Ovary (tissue), 9 donors: ENCODE results near the gene PFKFB4. TPM values are rescaled to one million over a fixed set of nuclear protein-coding genes. Genes with fewer than 3 reads are reported as not detected.

ENCODE experiments used
- DNase-seq, 5 donors: peaks; one replicate each; pipeline ENCODE4 v3.0.0-alpha.2; 2019 to 2020
- H3K27ac ChIP-seq, 2 donors: fragments of 200-600 bp; one replicate each; pipeline versions ENCODE4 v1.5.1 to v1.8.0; 2019 to 2022
- H3K27me3 ChIP-seq: fragments of 200-600 bp; one replicate; pipeline ENCODE4 v1.8.0; 2022
- H3K36me3 ChIP-seq: fragments of 200-600 bp; sonication (generic); one replicate; pipeline ENCODE4 v1.5.1; 2019
- H3K4me1 ChIP-seq: one replicate; pipeline ENCODE4 v1.8.1; 2013; ENCODE audit warnings: mild to moderate bottlenecking, moderate library complexity; ENCODE audit not compliant: insufficient read depth
- H3K4me3 ChIP-seq: fragments of 200-600 bp; sonication (generic); one replicate; pipeline ENCODE4 v1.5.1; 2017
- H3K9me3 ChIP-seq, 2 donors: fragments of 200-600 bp in 1 of 2; sonication (generic) in 1 of 2; one replicate each; pipeline versions ENCODE4 v1.5.1 to v1.8.1; 2013 to 2019; ENCODE audit warnings: mild to moderate bottlenecking in 1 of 2, moderate library complexity in 1 of 2
- EP300 ChIP-seq: sonication (generic); formaldehyde crosslinking; IDR thresholded peaks from one replicate; pipeline ENCODE4 v1.6.1; 2017; ENCODE audit warnings: antibody characterized with exemption
- POLR2A ChIP-seq: fragments of 450-650 bp; IDR thresholded peaks from one replicate; pipeline ENCODE4 v1.6.1; 2017; ENCODE audit warnings: antibody characterized with exemption, mild to moderate bottlenecking, moderate library complexity
- WGBS, 3 donors: extraction: QIAGEN DNeasy Blood & Tissue Kit in 1 of 3; methylation state at CpG; one replicate each; pipeline versions ENCODE4 v1.1.5 to v1.1.7; 2013 to 2017; 5-methylcytosine and 5-hydroxymethylcytosine counted together
- intact Hi-C, 4 donors: fragments of 100-400 bp; cut with DNase I; formaldehyde crosslinking; loops; one replicate each; pipeline versions ENCODE4 v1.11.0 to v1.15.1; 2022 to 2023
- polyA plus RNA-seq, 2 donors: library from polyadenylated mRNA; stranded (reverse); fragments of 200-250 nt in 1 of 2; fragments of 350-450 nt in 1 of 2; fragmentation: Illumina TruSeq in 1 of 2; extraction: RNeasy Lipid Tissue Mini Kit (QIAGEN cat#74804) in 1 of 2; gene quantifications; one replicate each; pipeline ENCODE4 v1.2.3, GENCODE V29; 2013 to 2014
- total RNA-seq, 7 donors: library from RNA; depleted of rRNA in 2 of 7; stranded (reverse); fragments of >200 nt in 2 of 7; fragmentation: NEBNext Ultra II Directional in 3 of 7; extraction: Animal tissue kit (Norgen Biotek cat#: 25700) in 3 of 7; gene quantifications; one replicate each; pipeline versions ENCODE4 v1.1.0 to v1.2.4, GENCODE V29; 2016 to 2023
- TF ChIP-seq, protein P1 (sequence below), 3 donors: fragments of 450-650 bp in 2 of 3; fragments of 200-600 bp in 1 of 3; IDR thresholded peaks; one replicate each; pipeline versions ENCODE4 v1.5.1 to v1.8.0; 2016 to 2022; ENCODE audit warnings: antibody characterized with exemption in 3 of 3, mild to moderate bottlenecking in 1 of 3
- donor health status: DM: no; HTN: no; CAD: no; lungs with moderate emphysema.
- donor health status: DM: no; HTN: no; CAD: no.
- donor health status: Bipolar disorder and iron deficiency.
- donor health status: DM: yes; HTN: yes; CAD: no.
- donor health status: DM: no; HTN: no; CAD: no.
- donor health status: DM: yes; HTN: yes; CAD: no.

The PFKFB4 gene
- total and polyA plus RNA-seq, 9 donors = 2.3 to 8.0 (median 5.6) TPM

DNA sequence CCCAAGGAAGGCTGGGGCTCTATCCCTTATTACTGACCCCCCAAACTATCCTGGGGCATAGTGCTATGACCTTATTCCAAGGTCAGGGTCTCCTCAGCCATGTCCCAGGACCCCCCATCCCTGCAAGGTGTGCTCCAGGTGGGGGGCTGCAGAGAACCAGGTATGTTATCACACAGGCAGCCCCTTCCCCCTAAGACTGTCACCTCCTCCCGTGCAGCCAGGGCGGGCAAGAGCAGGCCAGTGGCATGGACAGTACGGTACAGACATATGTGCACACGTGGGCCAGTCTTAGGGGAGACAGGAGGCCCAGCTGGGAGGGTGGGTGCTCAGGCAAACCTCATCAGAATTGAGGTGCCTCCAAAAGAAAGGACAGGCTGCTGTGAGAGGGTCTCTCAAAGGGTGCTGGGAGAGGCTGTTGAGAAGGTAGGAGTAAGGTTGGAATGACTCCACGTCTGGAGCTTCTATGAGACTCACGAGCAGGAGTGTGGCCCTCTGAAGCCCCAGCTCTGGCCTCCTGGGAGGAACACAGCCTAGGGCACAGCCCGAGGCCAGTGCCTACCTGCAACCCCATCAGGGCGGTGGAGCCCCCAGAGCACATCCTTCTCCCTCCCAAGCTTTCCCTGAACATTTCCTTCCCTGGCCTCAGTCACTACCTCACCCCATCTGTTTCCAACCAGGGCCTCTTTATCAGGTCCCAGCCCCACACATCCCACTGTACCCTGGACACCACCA is 40.2 kb upstream of the PFKFB4 start:
- Histone ChIP-seq H3K27me3 (no peaks in the 10 kb centered on the region), H3K4me3 (no peak overlapping the region), H3K36me3 (no peaks in the 10 kb centered on the region), H3K4me1 (peaks cover 30% of the 10 kb centered on the region), H3K27ac (peak overlapping the region in 1 of 2 donors; percentile 13), H3K9me3 (no peaks in the 10 kb centered on the region)
- TF ChIP-seq, protein P1, sequence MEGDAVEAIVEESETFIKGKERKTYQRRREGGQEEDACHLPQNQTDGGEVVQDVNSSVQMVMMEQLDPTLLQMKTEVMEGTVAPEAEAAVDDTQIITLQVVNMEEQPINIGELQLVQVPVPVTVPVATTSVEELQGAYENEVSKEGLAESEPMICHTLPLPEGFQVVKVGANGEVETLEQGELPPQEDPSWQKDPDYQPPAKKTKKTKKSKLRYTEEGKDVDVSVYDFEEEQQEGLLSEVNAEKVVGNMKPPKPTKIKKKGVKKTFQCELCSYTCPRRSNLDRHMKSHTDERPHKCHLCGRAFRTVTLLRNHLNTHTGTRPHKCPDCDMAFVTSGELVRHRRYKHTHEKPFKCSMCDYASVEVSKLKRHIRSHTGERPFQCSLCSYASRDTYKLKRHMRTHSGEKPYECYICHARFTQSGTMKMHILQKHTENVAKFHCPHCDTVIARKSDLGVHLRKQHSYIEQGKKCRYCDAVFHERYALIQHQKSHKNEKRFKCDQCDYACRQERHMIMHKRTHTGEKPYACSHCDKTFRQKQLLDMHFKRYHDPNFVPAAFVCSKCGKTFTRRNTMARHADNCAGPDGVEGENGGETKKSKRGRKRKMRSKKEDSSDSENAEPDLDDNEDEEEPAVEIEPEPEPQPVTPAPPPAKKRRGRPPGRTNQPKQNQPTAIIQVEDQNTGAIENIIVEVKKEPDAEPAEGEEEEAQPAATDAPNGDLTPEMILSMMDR (IDR thresholded peaks at IDR 0.05) = no peak
- TF ChIP-seq EP300 = no peak
- no peak for TF ChIP-seq POLR2A
- 83 to 84% (median 84%) methylated on average over 8 of the region's 8 CpGs for WGBS, 3 donors
- intact Hi-C loops = no loop called here
- no peak for DNase-seq

DNA sequence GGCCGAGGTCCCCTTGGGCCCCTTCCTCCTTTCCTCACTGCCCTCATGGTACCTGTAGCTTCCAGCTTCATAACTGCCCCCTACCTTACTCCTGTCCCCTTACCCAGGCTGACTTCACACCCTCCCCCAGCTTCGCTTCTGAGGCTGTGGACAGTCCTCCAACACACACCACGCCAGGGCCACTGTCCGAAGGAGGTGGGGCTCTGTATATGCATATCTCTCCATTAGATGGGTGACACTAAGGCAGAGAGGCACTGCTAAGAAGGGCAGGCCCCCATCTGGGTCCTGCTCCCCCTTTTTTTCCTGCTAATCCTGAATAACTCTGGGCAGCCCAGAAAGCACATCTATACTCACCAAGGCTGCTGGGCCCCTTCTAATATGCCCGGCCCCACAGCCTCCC is 39.6 kb upstream of the PFKFB4 start:
- TF ChIP-seq EP300 = no peak
- Histone ChIP-seq H3K9me3 (no peaks in the 10 kb centered on the region), H3K27ac (peak overlapping the region in 1 of 2 donors; percentile 13), H3K27me3 (no peaks in the 10 kb centered on the region), H3K4me3 (no peak overlapping the region), H3K36me3 (no peaks in the 10 kb centered on the region), H3K4me1 (peaks cover 30% of the 10 kb centered on the region)
- 86 to 90% (median 89%) methylated on average over 5 of the region's 5 CpGs for WGBS, 3 donors
- DNase-seq = no peak
- intact Hi-C loops = no loop called here

DNA sequence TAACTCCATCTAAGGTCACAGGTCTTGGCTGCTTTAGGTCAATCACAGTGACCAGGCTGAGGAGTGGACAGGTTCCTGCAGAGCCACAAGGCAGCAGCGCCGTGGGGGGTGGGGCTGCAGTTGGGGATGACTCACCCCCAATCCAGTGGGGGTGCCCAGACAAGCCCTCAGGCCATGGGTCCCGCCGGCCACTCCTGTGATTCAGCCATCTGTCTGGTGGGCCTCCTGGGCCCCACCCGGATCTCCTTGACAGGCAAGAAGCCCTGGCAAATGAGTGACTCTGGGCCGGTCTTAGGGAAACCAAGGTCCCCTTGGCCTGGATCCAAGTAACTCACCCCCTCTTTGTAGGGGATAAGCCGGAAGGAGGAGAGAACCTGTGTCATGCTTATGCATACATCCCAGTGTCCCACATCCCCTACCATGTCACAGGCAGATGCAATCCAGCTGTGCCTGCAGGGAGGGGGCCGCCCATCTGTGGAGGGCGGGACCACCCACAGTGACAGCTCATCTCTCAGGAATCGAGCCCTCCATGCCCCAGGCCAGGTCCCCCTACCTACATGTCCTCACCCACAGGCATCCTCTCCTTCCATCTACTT is 39.0 kb upstream of the PFKFB4 start:
- TF ChIP-seq POLR2A (no peak), EP300 (no peak)
- TF ChIP-seq, protein P1 (IDR thresholded peaks at IDR 0.05) = no peak
- Histone ChIP-seq H3K4me3 (peak overlapping the region; percentile 37), H3K4me1 (peaks cover 30% of the 10 kb centered on the region), H3K27me3 (no peaks in the 10 kb centered on the region), H3K27ac (peak overlapping the region in 1 of 2 donors; percentile 13), H3K9me3 (no peaks in the 10 kb centered on the region), H3K36me3 (no peaks in the 10 kb centered on the region)
- intact Hi-C loops = no loop called here
- WGBS, 3 donors = 24 to 30% (median 27%) methylated on average over 10 of the region's 10 CpGs
- peak; percentile 69 to 77 (median 76) for DNase-seq

DNA sequence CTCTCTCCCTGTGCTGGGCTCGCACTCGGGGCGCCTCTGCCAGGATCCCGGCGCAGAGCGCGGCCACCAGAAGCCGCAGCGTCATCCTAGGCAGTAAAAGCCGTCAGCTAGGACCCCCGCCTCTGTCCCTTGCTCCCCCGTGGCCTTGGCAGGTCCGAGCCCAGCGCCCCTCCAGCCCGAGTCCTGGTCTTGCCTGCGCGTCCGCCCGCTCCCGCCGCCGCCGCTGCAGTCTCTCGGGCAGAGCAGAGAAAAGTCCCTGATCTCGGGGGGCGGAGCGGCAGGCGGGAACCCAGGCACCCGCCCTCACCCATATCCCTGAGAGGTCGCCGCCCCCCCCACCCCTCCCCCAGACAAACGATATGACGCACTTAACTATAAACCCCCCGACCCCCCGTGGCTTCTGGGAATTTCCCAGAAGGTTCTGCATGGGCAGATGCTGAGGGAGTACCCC is 38.5 kb upstream of the PFKFB4 start, which contains the start of gene COL7A1:
TSS of gene COL7A1 (minus strand) at position 255 of the 451 bp plus-strand sequence. CDS start at position 85, 170 bp downstream.
- peak in 3 of 5 donors; percentile 27 to 66 (median 54) for DNase-seq
- Histone ChIP-seq H3K27ac (peak within 1 kb of the TSS in 1 of 2 donors; percentile 24), H3K27me3 (no peaks in the 10 kb centered on the region), H3K4me1 (peaks cover 30% of the 10 kb centered on the region), H3K4me3 (peak within 1 kb of the TSS; percentile 37), H3K9me3 (no peaks in the 10 kb centered on the region), H3K36me3 (no peaks in the 10 kb centered on the region)
- TF ChIP-seq, protein P1 (IDR thresholded peaks at IDR 0.05) = no peak
- no peak for TF ChIP-seq POLR2A
- TF ChIP-seq EP300 = no peak
- 2 to 5% (median 5%) methylated on average over 17 to 35 of the region's 35 CpGs for WGBS, 3 donors
- intact Hi-C loops = no loop called here
